ENCODE data around the gene HNRNPCL1. TPM values are rescaled to one million over a fixed set of nuclear protein-coding genes. Genes with fewer than 3 reads are reported as not detected.

HNRNPCL1 gene
- not detected for total RNA-seq

DNA sequence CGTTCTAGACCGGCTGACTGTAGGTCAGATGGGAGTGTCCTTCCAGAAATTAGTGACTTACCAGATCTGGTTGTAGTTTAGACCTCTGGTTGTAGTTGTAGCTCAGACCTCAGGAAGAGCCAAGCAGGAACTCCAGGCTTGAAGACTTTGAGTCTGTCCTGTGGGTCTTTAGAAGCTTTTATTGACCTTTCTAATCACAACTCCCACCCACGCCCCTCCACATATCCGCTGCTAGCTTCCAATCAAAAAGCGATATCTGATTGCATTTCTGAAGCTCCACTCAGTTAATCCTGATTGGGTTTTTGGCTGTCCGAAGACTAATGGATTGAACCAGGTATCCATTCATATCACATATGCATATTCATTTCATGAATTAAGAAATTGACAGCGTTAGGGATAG lies at the start of gene HNRNPCL1:
TSS of gene HNRNPCL1 (minus strand) at position 101 of the 400 bp plus-strand sequence. CDS start 431 bp downstream, outside the sequence.

DNA sequence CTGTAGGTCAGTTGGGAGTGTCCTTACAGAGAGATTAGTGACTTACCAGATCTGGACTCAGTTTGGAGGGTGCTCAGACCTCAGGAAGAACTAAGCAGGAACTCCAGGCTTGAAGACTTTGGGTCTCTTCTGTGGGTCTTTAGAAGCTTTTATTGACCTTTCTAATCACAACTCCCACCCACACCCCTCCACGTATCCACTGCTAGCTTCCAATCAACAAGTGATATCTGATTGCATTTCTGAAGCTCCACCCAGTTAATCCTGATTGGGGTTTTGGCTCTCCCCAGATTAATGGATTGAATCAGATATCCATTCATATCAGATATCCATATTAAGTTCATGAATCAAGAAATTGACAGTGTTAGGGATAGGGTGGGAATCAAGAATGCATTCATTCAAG lies 49.6 kb upstream of the HNRNPCL1 start, which contains the start of gene PRAMEF10:
TSS of gene PRAMEF10 (minus strand) at position 101 of the 400 bp plus-strand sequence. CDS start 2,423 bp downstream, outside the sequence.

DNA sequence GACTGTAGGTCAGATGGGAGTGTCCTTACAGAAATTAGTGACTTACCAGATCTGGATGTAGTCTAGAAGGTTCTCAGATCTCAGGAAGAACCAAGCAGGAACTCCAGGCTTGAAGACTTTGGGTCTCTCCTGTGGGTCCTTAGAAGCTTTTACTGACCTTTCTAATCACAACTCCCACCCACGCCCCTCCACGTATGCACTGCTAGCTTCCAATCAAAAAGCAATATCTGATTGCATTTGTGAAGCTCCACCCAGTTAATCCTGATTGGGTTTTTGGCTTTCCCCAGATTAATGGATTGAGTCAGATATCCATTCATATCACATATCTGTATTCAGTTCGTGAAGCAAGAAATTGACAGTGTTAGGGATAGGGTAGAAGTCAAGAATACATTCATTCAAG lies 37.6 kb upstream of the HNRNPCL1 start, which contains the start of gene PRAMEF4:
TSS of gene PRAMEF4 (minus strand) at position 101 of the 400 bp plus-strand sequence. CDS start 2,807 bp downstream, outside the sequence.

DNA sequence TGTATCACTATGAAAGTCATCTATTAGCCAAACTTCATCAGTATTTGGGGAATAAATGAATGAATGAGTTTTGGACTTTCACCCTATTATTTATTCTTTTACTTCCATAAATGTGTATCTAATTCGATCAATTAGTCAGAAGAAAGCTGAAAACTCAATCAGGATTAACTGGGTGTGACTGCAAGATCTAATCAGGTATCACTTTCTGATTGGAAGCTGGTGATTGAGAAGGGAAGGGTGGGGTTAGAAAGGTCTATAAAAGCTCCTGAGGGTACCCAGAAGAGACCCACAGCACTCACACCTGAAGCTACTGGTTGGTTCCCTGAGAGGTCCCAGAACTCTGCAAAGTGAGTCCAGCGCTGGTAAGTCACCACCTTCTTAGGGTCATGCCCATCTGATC lies 8.3 kb upstream of the HNRNPCL1 start, which contains the start of gene PRAMEF2:
TSS of gene PRAMEF2 (plus strand) at position 301 of the 400 bp plus-strand sequence. CDS start 1,924 bp downstream, outside the sequence.

DNA sequence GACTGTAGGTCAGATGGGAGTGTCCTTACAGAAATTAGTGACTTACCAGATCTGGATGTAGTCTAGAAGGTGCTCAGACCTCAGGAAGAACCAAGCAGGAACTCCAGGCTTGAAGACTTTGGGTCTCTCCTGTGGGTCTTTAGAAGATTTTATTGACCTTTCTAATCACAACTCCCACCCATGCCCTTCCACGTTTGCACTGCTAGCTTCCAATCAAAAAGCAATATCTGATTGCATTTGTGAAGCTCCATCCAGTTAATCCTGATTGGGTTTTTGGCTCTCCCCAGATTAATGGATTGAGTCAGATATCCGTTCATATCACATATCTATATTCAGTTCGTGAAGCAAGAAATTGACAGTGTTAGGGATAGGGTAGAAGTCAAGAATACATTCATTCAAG lies 17.2 kb downstream of the HNRNPCL1 start, which contains the start of gene PRAMEF11:
TSS of gene PRAMEF11 (minus strand) at position 101 of the 400 bp plus-strand sequence. CDS start 2,621 bp downstream, outside the sequence.

Other genes starting within 250 kb of the HNRNPCL1 start
- gene DHRS3, start 230.5 kb downstream of the HNRNPCL1 start, total RNA-seq = 10 to 100 TPM; 67.5 to 74.3 TPM
- not detected for gene AADACL4, start 204.6 kb downstream of the HNRNPCL1 start, total RNA-seq
- not detected for gene AADACL3, start 132.6 kb downstream of the HNRNPCL1 start, total RNA-seq
- gene CFAP107, start 102.5 kb downstream of the HNRNPCL1 start, total RNA-seq = not detected
- not detected for gene PRAMEF12, start 75.0 kb downstream of the HNRNPCL1 start, total RNA-seq
- not detected for gene PRAMEF1, start 57.3 kb downstream of the HNRNPCL1 start, total RNA-seq
- not detected for gene PRAMEF11, start 17.3 kb downstream of the HNRNPCL1 start, total RNA-seq
- gene PRAMEF2, start 8.4 kb upstream of the HNRNPCL1 start, total RNA-seq = not detected
- gene PRAMEF4, start 37.5 kb upstream of the HNRNPCL1 start, total RNA-seq = not detected
- gene PRAMEF10, start 49.5 kb upstream of the HNRNPCL1 start, total RNA-seq = not detected
- not detected for gene PRAMEF7, start 67.9 kb upstream of the HNRNPCL1 start, total RNA-seq
- gene PRAMEF6, start 98.9 kb upstream of the HNRNPCL1 start, total RNA-seq = not detected
- not detected for gene PRAMEF27, start 207.9 kb upstream of the HNRNPCL1 start, total RNA-seq
- gene HNRNPCL3, start 212.0 kb upstream of the HNRNPCL1 start, total RNA-seq = not detected
- not detected for gene PRAMEF25, start 222.1 kb upstream of the HNRNPCL1 start, total RNA-seq

All from activated naive CD4-positive, alpha-beta T cell treated with anti-CD3 and anti-CD28 coated beads, Interleukin-2, amount 10 ng/mL, durations not matched to agents 5 hours and 36 hours (primary cell).